H1 (cell line): ENCODE results near the gene GNB1. TPM values are rescaled to one million over a fixed set of nuclear protein-coding genes. Genes with fewer than 3 reads are reported as not detected.

Experiments
- CTCF ChIA-PET: fragments of 300-600 bp; sonication (Branson Sonifier 250); formaldehyde crosslinking; loops from one replicate; lab custom pipeline; 2021; ENCODE audit not compliant: partially characterized antibody; lab: Charles Lee
- POLR2A ChIA-PET: fragments of 300-600 bp; sonication (Branson Sonifier 250); formaldehyde crosslinking; loops from one replicate; lab custom pipeline; 2021; ENCODE audit warnings: inconsistent platforms; ENCODE audit not compliant: partially characterized antibody; lab: Charles Lee
- DNase-seq, 2 experiments: peaks; one replicate each; pipeline versions ENCODE4 v3.0.0 to v3.0.0-alpha.2; 2010 to 2022; ENCODE audit warnings: low spot score in 2 of 2, low read depth in 1 of 2, mixed read lengths in 1 of 2
- FAIRE-seq: peaks from 2 replicates; lab custom pipeline; 2011; peaks lifted over from hg19 to GRCh38; lab: Jason Lieb, UNC
- H2AFZ ChIP-seq: 2 replicates; pipeline ENCODE4 v1.8.1; 2012; ENCODE audit warnings: low read length, inconsistent platforms
- H2AK5ac ChIP-seq: 2 replicates; pipeline ENCODE4 v1.6.1; 2013; ENCODE audit warnings: low read depth, low read length
- H2BK120ac ChIP-seq: replicated peaks from 2 replicates; pipeline ENCODE3; 2013; ENCODE audit warnings: low read depth, low read length, inconsistent platforms
- H2BK12ac ChIP-seq: 2 replicates; pipeline ENCODE4 v1.6.1; 2013; ENCODE audit warnings: low read depth, low read length
- H2BK15ac ChIP-seq: 2 replicates; pipeline ENCODE4 v1.6.1; 2013; ENCODE audit warnings: low read length
- H2BK20ac ChIP-seq: 2 replicates; pipeline ENCODE4 v1.6.1; 2013; ENCODE audit warnings: low read length
- H2BK5ac ChIP-seq: 2 replicates; pipeline ENCODE4 v1.6.1; 2013; ENCODE audit warnings: low read depth, low read length
- H3K14ac ChIP-seq: 2 replicates; pipeline ENCODE4 v1.6.1; 2013; ENCODE audit warnings: inconsistent platforms; ENCODE audit not compliant: insufficient read length
- H3K18ac ChIP-seq: 2 replicates; pipeline ENCODE4 v1.6.1; 2013; ENCODE audit warnings: low read length; ENCODE audit errors: extremely low read depth
- H3K23ac ChIP-seq: 2 replicates; pipeline ENCODE4 v1.6.1; 2013; ENCODE audit warnings: inconsistent platforms; ENCODE audit not compliant: insufficient read length
- H3K23me2 ChIP-seq: 2 replicates; pipeline ENCODE4 v1.6.1; 2013; ENCODE audit warnings: low read depth, low read length
- H3K27ac ChIP-seq: 2 replicates; pipeline ENCODE4 v1.6.1; 2011; ENCODE audit warnings: low read depth, low read length, inconsistent platforms
- H3K27me3 ChIP-seq, 4 experiments: replicated peaks in 1 of 4; 1 replicate in 1 of 4; 2 replicates in 3 of 4; pipeline versions ENCODE4 v1.6.1 to v1.8.1; 2011 to 2013; ENCODE audit warnings: low read length in 3 of 4, mild to moderate bottlenecking in 3 of 4, inconsistent platforms in 2 of 4, mixed read lengths in 2 of 4, moderate library complexity in 1 of 4; ENCODE audit not compliant: control insufficient read depth in 3 of 4, insufficient read depth in 3 of 4; ENCODE audit errors: extremely low read depth in 1 of 4
- H3K36me3 ChIP-seq, 4 experiments: 2 replicates each; pipeline versions ENCODE4 v1.6.1 to v1.8.1; 2011 to 2013; ENCODE audit warnings: mild to moderate bottlenecking in 4 of 4, low read length in 3 of 4, moderate library complexity in 2 of 4, control low read depth in 1 of 4, inconsistent platforms in 1 of 4; ENCODE audit not compliant: insufficient read depth in 4 of 4, control insufficient read depth in 2 of 4
- H3K4ac ChIP-seq: replicated peaks from 2 replicates; pipeline ENCODE3; 2013; ENCODE audit warnings: low read length, low read depth, mixed read lengths, inconsistent platforms; ENCODE audit not compliant: insufficient read length
- H3K4me1 ChIP-seq, 4 experiments: replicated peaks in 1 of 4; 1 replicate in 1 of 4; 2 replicates in 3 of 4; pipeline versions ENCODE4 v1.6.1 to v1.8.1; 2011 to 2013; ENCODE audit warnings: low read length in 3 of 4, inconsistent platforms in 2 of 4, mixed read lengths in 1 of 4; ENCODE audit not compliant: insufficient read depth in 4 of 4, control insufficient read depth in 3 of 4
- H3K4me2 ChIP-seq, 2 experiments: 2 replicates each; pipeline versions ENCODE4 v1.6.1 to v1.8.1; 2011 to 2013; ENCODE audit warnings: low read depth in 2 of 2, low read length in 2 of 2, control low read depth in 1 of 2, inconsistent platforms in 1 of 2, mild to moderate bottlenecking in 1 of 2; ENCODE audit not compliant: insufficient read depth in 1 of 2
- H3K4me3 ChIP-seq, 4 experiments: fragments of 200-600, 300-600 bp in 1 of 4; sonication (generic), shearing (Covaris generic), sonication (Bioruptor Twin) in 1 of 4; 2 replicates each; pipeline versions ENCODE4 v1.5.1 to v1.8.1; 2011 to 2016; ENCODE audit warnings: low read length in 4 of 4, low read depth in 3 of 4, control low read depth in 2 of 4, inconsistent platforms in 2 of 4, mild to moderate bottlenecking in 2 of 4, mixed read lengths in 1 of 4, moderate library complexity in 1 of 4; ENCODE audit not compliant: insufficient read depth in 2 of 4; ENCODE audit errors: extremely low read depth in 1 of 4
- H3K56ac ChIP-seq: replicated peaks from 2 replicates; pipeline ENCODE3; 2013; ENCODE audit warnings: low read depth, mild to moderate bottlenecking, mixed read lengths, low read length, inconsistent platforms; ENCODE audit not compliant: insufficient read length
- H3K79me1 ChIP-seq: 2 replicates; pipeline ENCODE4 v1.6.1; 2013; ENCODE audit warnings: low read depth, low read length, control low read depth
- H3K79me2 ChIP-seq, 2 experiments: 2 replicates each; pipeline versions ENCODE4 v1.6.1 to v1.8.1; 2012 to 2013; ENCODE audit warnings: low read length in 2 of 2, mild to moderate bottlenecking in 2 of 2, inconsistent platforms in 1 of 2; ENCODE audit not compliant: insufficient read depth in 2 of 2, control insufficient read depth in 1 of 2
- H3K9ac ChIP-seq, 4 experiments: replicated peaks in 1 of 4; 1 replicate in 1 of 4; 2 replicates in 3 of 4; pipeline versions ENCODE4 v1.6.1 to v1.8.1; 2011 to 2013; ENCODE audit warnings: low read depth in 3 of 4, low read length in 3 of 4, control low read depth in 2 of 4, mild to moderate bottlenecking in 2 of 4, moderate library complexity in 2 of 4, inconsistent platforms in 1 of 4; ENCODE audit errors: extremely low read depth in 1 of 4
- H3K9me3 ChIP-seq, 2 experiments: 2 replicates each; pipeline versions ENCODE4 v1.6.1 to v1.8.1; 2012 to 2013; ENCODE audit warnings: mild to moderate bottlenecking in 2 of 2, moderate library complexity in 2 of 2, control low read depth in 1 of 2, inconsistent platforms in 1 of 2, low read depth in 1 of 2, low read length in 1 of 2, mixed read lengths in 1 of 2; ENCODE audit not compliant: insufficient read depth in 2 of 2
- H4K20me1 ChIP-seq, 2 experiments: replicated peaks in 1 of 2; 2 replicates each; pipeline versions ENCODE3 to v1.8.1; 2011 to 2013; ENCODE audit warnings: inconsistent platforms in 2 of 2, low read length in 2 of 2, mild to moderate bottlenecking in 1 of 2; ENCODE audit not compliant: insufficient read depth in 2 of 2, control insufficient read depth in 1 of 2
- H4K5ac ChIP-seq: 2 replicates; pipeline ENCODE4 v1.6.1; 2013; ENCODE audit warnings: low read length, low read depth, mixed read lengths, inconsistent platforms; ENCODE audit not compliant: insufficient read length
- H4K8ac ChIP-seq: 2 replicates; pipeline ENCODE4 v1.8.0; 2013; ENCODE audit warnings: mild to moderate bottlenecking, moderate library complexity, low read length, inconsistent platforms; ENCODE audit not compliant: insufficient read depth; ENCODE audit errors: extremely low read depth
- H4K91ac ChIP-seq: replicated peaks from 2 replicates; pipeline ENCODE3; 2013; ENCODE audit warnings: low read length, mixed read lengths, inconsistent platforms; ENCODE audit not compliant: insufficient read length
- CTBP2 ChIP-seq: IDR thresholded peaks from 2 replicates; pipeline ENCODE4 v1.7.0; 2011; ENCODE audit warnings: borderline replicate concordance, mild to moderate bottlenecking, moderate library complexity, mixed read lengths, low read length; ENCODE audit not compliant: insufficient read depth, insufficient read length
- CTCF ChIP-seq, 3 experiments: IDR thresholded peaks; 1 replicate in 2 of 3; 2 replicates in 1 of 3; pipeline versions ENCODE4 v1.5.1 to v1.6.1; 2011; ENCODE audit warnings: low read length in 3 of 3, mild to moderate bottlenecking in 3 of 3, inconsistent platforms in 2 of 3, low read depth in 1 of 3, moderate library complexity in 1 of 3; ENCODE audit not compliant: insufficient read depth in 1 of 3; ENCODE audit errors: control extremely low read depth in 1 of 3
- EZH2 ChIP-seq: fragments of 200-600 bp; sonication (generic); IDR thresholded peaks from 2 replicates; pipeline ENCODE4 v1.7.1; 2012; ENCODE audit warnings: low read depth, mild to moderate bottlenecking, moderate library complexity, low read length, inconsistent platforms; ENCODE audit not compliant: severe bottlenecking
- KDM4A ChIP-seq: IDR thresholded peaks from one replicate; pipeline ENCODE4 v1.7.1; 2012; ENCODE audit warnings: low read depth, mild to moderate bottlenecking, moderate library complexity, low read length, inconsistent platforms; ENCODE audit not compliant: severe bottlenecking
- POLR2A ChIP-seq, 2 experiments: IDR thresholded peaks; 1 replicate in 1 of 2; 2 replicates in 1 of 2; pipeline ENCODE4 v1.6.1; 2011; ENCODE audit warnings: low read depth in 2 of 2, low read length in 2 of 2, mild to moderate bottlenecking in 2 of 2; ENCODE audit errors: control extremely low read depth in 1 of 2
- POU5F1 ChIP-seq: IDR thresholded peaks from 2 replicates; pipeline ENCODE4 v1.6.1; 2011; ENCODE audit warnings: low read depth, mild to moderate bottlenecking, low read length, moderate library complexity
- RAD21 ChIP-seq, 2 experiments: IDR thresholded peaks in 1 of 2; conservative IDR thresholded peaks in 1 of 2; 2 replicates each; pipeline ENCODE4 v1.6.1; 2011; ENCODE audit warnings: low read depth in 2 of 2, low read length in 2 of 2, improper control_type of control experiment in 1 of 2, inconsistent platforms in 1 of 2, mild to moderate bottlenecking in 1 of 2, moderate library complexity in 1 of 2
- SAP30 ChIP-seq: fragments of 300-600 bp; sonication (generic); IDR thresholded peaks from 2 replicates; pipeline ENCODE4 v1.7.1; 2012; ENCODE audit warnings: low read length, moderate library complexity, mild to moderate bottlenecking, inconsistent platforms; ENCODE audit not compliant: insufficient read depth, insufficient replicate concordance
- SRF ChIP-seq: IDR thresholded peaks from 2 replicates; pipeline ENCODE4 v1.6.1; 2011; ENCODE audit warnings: mild to moderate bottlenecking, low read depth, low read length, moderate library complexity
- YY1 ChIP-seq: IDR thresholded peaks from 2 replicates; pipeline ENCODE4 v1.6.1; 2011; ENCODE audit warnings: low read depth, mild to moderate bottlenecking, low read length
- WGBS, 2 experiments: shearing (Covaris generic) in 1 of 2; methylation state at CpG; one replicate each; pipeline versions ENCODE4 v1.1.6 to v1.1.7; 2013 to 2015; ENCODE audit warnings: low lambda C conversion rate in 2 of 2, mixed read lengths in 2 of 2, inconsistent platforms in 1 of 2, low coverage in 1 of 2, missing lambda C conversion rate in 1 of 2; ENCODE audit not compliant: insufficient replicate concordance in 2 of 2, insufficient coverage in 1 of 2, insufficient read length in 1 of 2; ENCODE audit errors: extremely low coverage in 1 of 2, missing lambda C conversion rate in 1 of 2; 5-methylcytosine and 5-hydroxymethylcytosine counted together
- polyA plus RNA-seq, 7 experiments: library from polyadenylated mRNA; depleted of rRNA in 3 of 7; stranded (reverse) in 5 of 7; unstranded in 2 of 7; fragments of >200 nt in 5 of 7; fragments of 200-250 nt in 2 of 7; gene quantifications; 1 replicate in 5 of 7; 2 replicates in 1 of 7; 4 replicates in 1 of 7; pipeline versions ENCODE4 v1.2.1 to v1.2.3, GENCODE V29; 2011 to 2013; ENCODE audit warnings: missing spikeins in 2 of 7, mixed read lengths in 2 of 7
- total RNA-seq: library from RNA; stranded (reverse); fragmentation: NEBNext Ultra II Directional; extraction: Animal tissue kit (Norgen Biotek cat#: 25700); gene quantifications from 2 replicates; pipeline ENCODE4 v1.2.1, GENCODE V29; 2021

Gene GNB1
- total and polyA plus RNA-seq, 2 of the 8 experiments (the other 6 are each of a cell fraction or from before 2014, with no cell fraction given) = 343 to 382 TPM

DNA sequence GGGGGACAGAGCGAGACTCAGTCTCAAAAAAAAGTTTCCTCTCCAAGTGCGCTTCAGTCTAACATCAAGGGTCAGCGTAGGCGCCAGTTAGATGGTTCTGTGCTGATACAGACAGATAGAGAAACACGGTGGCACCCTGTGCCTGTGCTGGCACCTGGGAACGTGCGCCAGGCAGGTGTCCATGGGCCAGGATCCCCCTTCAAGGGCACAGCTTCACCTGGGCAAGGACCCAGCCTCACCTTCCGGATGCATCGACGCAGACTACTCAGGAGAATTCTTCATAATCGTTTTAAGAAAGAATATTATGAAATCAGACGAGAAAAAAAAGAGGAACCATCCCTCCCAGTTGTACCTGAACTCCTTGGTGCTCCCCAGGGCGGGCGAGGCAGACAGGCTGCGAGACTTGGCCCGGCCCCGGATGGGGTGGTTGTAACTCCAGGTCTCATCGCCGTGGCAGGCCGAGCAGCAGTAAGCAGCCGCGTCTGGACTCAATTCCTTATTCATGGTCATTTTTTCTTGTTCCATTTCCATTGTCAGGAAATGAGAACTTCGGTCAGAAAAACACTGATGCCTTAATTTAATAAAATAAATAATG lies 125.9 kb downstream of the GNB1 start:
- Histone ChIP-seq H3K23me2 (no peaks in the 10 kb centered on the region), H3K36me3 (peaks cover 10 to 36% (median 25%) of the 10 kb centered on the region in 4 experiments), H3K4me3 (no peak overlapping the region), H2BK12ac (no peak overlapping the region), H3K23ac (no peak overlapping the region), H2BK20ac (no peak overlapping the region), H2BK5ac (no peak overlapping the region), H3K27me3 (no peaks in the 10 kb centered on the region), H2AFZ (no peak overlapping the region), H3K14ac (no peak overlapping the region), H3K4me2 (no peak overlapping the region), H2BK15ac (no peak overlapping the region), H3K79me2 (peaks cover 0 to 61% of the 10 kb centered on the region in 2 experiments; a peak in 3 of 4 replicates), H2AK5ac (no peak overlapping the region), H4K91ac (no peak overlapping the region), H4K8ac (no peak overlapping the region), H3K79me1 (peaks cover 27% of the 10 kb centered on the region), H3K56ac (no peak overlapping the region), H3K27ac (no peak overlapping the region), H2BK120ac (no peak overlapping the region), H3K4me1 (no peaks in the 10 kb centered on the region), H3K9ac (no peak overlapping the region), H4K20me1 (peaks cover 14 to 21% of the 10 kb centered on the region in 2 experiments), H3K9me3 (no peaks in the 10 kb centered on the region), H4K5ac (no peak overlapping the region), H3K18ac (no peak overlapping the region), H3K4ac (no peak overlapping the region)
- FAIRE-seq (no peak), DNase-seq (no peak)
- CTCF ChIA-PET = no interaction called here
- POLR2A ChIA-PET = no interaction called here
- 91% methylated on average over 23 of the region's 23 CpGs; no CpG with 5 or more reads in 1 of the 2 experiments for WGBS, 2 experiments
- TF ChIP-seq SAP30 (no peak), KDM4A (no peak), CTBP2 (no peak), RAD21 (IDR thresholded peaks at IDR 0.05 in 1 of 2, conservative IDR thresholded peaks at IDR 0.05 in 1 of 2; ENCODE audit: low read depth in 2 of 2, low read length in 2 of 2) (no peak), SRF (no peak), POU5F1 (no peak), POLR2A (IDR thresholded peaks at IDR 0.05; ENCODE audit: control extremely low read depth in 1 of 2, low read depth in 2 of 2, low read length in 2 of 2) (no peak), YY1 (no peak), EZH2 (no peak), CTCF (IDR thresholded peaks at IDR 0.05; ENCODE audit: control extremely low read depth in 1 of 3, insufficient read depth in 1 of 3, low read depth in 1 of 3, low read length in 3 of 3) (no peak)
